T-helper 9 cell (primary cell): ENCODE data around the gene ACTL6B.

Experiments
- DNase-seq: peaks from one replicate; pipeline ENCODE4 v3.0.0-alpha.2; 2020

Gene ACTL6B

GRCh38 chr7:100599911-100600729 is 56.1 kb downstream of the ACTL6B start:
- no peak for DNase-seq

GRCh38 chr7:100598425-100598824 is 57.8 kb downstream of the ACTL6B start:
- DNase-seq: no peak

GRCh38 chr7:100595188-100595587 is 61.1 kb downstream of the ACTL6B start:
- no peak for DNase-seq
